SH-SY5Y (cell line): ENCODE results near the gene FYN.

Experiments
- GATA2 ChIP-seq: IDR thresholded peaks from 2 replicates; pipeline ENCODE4 v1.6.1; 2011; ENCODE audit warnings: mild to moderate bottlenecking, low read depth, low read length
- GATA3 ChIP-seq: IDR thresholded peaks from 2 replicates; pipeline ENCODE4 v1.6.1; 2011; ENCODE audit warnings: low read depth, mild to moderate bottlenecking, low read length, moderate library complexity

DNA sequence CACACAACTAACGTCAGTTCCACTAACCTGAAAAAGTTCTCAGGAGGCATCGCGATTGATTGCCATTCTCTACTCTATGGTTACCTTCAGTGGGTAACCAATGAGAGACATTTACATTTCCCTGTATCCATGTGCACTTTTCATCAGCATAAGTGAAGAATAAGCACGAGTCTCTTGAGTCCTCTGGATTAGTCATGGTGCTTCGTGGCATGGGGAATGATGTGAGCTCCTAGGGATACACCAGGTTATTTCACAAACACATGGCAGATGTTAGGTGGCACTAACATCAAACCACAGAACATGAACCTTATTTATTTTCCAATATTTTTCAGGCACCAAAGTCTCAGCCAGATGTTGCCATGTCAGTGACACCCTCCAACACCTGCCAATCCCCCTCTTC, 64.0 kb downstream of the FYN start:
- TF ChIP-seq GATA3 = no peak
- no peak for TF ChIP-seq GATA2
